Pulmonary artery endothelial cell (primary cell): ENCODE data around the gene PGA5. TPM values are rescaled to one million over a fixed set of nuclear protein-coding genes. Genes with fewer than 3 reads are reported as not detected.

Source experiments
- DNase-seq: peaks from one replicate; pipeline ENCODE4 v3.0.0-alpha.2; 2011; ENCODE audit warnings: low read depth, low spot score
- total RNA-seq: library from RNA; depleted of rRNA; stranded (reverse); fragments of >200 nt; gene quantifications from 2 replicates; pipeline ENCODE4 v1.2.3, GENCODE V29; 2014

The PGA5 gene
- total RNA-seq, 1 donor from 2014 or later, result not detected

GRCh38 chr11:61266602-61267001 is 25.6 kb downstream of the PGA5 start:
- DNase-seq, result no peak

GRCh38 chr11:61267437-61267841 is 26.5 kb downstream of the PGA5 start:
- no peak for DNase-seq

- DNase-seq, result no peak
Observed at GRCh38 chr11:61268588-61269250, 27.7 kb downstream of the PGA5 start.

GRCh38 chr11:61270354-61271076 is 29.5 kb downstream of the PGA5 start:
- no peak for DNase-seq

GRCh38 chr11:61272731-61273130 is 31.8 kb downstream of the PGA5 start:
- DNase-seq, result no peak

GRCh38 chr11:61273178-61274078 is 32.5 kb downstream of the PGA5 start:
- DNase-seq, result no peak

- no peak for DNase-seq
Observed at GRCh38 chr11:61274084-61274483, 33.1 kb downstream of the PGA5 start.

GRCh38 chr11:61275191-61275590 is 34.2 kb downstream of the PGA5 start:
- no peak for DNase-seq

GRCh38 chr11:61277186-61278000 is 36.4 kb downstream of the PGA5 start:
- DNase-seq, result no peak

DNA sequence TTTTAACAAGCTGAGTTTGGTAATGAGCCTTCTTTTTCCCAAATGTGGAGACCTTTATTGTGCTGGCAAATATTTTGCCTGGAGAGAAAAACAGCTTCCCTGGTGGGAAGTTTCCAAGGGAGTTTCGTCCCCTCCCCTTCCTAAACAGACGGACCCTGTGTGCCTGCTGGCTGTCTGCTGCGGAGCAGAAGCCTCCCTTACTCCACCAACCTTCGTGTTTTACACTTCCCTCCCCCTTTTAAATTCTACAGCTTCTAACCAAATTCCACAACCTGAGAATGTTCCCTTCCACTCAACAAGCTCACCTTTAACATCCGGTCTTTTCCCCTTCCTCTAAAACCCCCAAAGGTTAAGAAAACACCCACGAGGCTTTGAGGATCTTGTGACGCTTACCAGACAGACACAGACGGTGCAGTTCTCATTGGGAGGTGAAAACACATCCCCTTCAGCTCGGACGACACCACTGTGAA is 37.1 kb downstream of the PGA5 start:
- DNase-seq, result no peak

DNA sequence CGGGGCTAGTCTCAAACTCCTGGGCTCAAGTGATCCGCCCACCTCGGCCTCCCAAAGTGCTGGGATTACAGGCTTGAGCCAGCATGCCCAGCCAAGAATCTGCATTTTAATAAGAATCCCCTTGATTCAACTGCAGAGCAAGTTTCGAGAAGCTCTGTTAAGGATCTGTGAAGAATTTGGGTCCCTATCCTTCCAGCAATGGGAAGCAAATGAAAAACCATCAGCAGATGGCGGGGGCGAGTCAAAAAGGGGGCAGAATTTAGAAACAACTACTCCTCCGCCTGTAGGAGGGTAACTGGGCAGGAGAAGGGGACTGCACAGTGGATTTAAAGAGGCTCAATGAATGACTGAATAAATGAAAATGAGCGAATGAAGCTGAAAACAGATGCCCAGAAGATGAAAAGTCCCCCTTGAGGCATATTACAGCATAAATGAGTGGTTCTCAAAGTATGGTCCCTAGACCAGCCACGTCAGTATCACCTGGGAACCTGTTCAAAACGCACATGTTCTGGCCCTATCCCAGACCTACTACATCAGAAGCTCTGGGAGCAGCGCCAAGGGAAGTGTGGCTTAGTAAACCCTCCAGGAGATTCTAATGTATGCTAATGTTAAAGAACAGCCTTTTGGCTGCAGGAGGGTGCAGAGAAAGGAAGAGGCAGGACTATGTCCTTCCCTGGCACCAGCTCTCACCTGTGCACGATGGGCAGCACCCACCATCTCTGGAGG is 39.1 kb downstream of the PGA5 start:
- DNase-seq, result no peak

- no peak for DNase-seq
Observed at GRCh38 chr11:61280883-61281580, 40.1 kb downstream of the PGA5 start.

GRCh38 chr11:61281581-61282250 is 40.7 kb downstream of the PGA5 start:
- no peak for DNase-seq

GRCh38 chr11:61283613-61284012 is 42.6 kb downstream of the PGA5 start:
- DNase-seq, result no peak

GRCh38 chr11:61287338-61287977 is 46.5 kb downstream of the PGA5 start:
- DNase-seq, result no peak

- DNase-seq, result no peak
Observed at GRCh38 chr11:61290905-61291690, 50.1 kb downstream of the PGA5 start.

GRCh38 chr11:61292356-61292755 is 51.4 kb downstream of the PGA5 start:
- no peak for DNase-seq
